ENCODE measurements around the gene THSD1.

- TF ChIP-seq, protein P1, sequence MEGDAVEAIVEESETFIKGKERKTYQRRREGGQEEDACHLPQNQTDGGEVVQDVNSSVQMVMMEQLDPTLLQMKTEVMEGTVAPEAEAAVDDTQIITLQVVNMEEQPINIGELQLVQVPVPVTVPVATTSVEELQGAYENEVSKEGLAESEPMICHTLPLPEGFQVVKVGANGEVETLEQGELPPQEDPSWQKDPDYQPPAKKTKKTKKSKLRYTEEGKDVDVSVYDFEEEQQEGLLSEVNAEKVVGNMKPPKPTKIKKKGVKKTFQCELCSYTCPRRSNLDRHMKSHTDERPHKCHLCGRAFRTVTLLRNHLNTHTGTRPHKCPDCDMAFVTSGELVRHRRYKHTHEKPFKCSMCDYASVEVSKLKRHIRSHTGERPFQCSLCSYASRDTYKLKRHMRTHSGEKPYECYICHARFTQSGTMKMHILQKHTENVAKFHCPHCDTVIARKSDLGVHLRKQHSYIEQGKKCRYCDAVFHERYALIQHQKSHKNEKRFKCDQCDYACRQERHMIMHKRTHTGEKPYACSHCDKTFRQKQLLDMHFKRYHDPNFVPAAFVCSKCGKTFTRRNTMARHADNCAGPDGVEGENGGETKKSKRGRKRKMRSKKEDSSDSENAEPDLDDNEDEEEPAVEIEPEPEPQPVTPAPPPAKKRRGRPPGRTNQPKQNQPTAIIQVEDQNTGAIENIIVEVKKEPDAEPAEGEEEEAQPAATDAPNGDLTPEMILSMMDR (optimal IDR thresholded peaks at IDR 0.05 in 1 of 3, IDR thresholded peaks at IDR 0.05 in 1 of 3, conservative IDR thresholded peaks at IDR 0.05 in 1 of 3; ENCODE audit: extremely low read depth in 1 of 3, insufficient read depth in 2 of 3, low read length in 3 of 3): no peak
- no peak for TF ChIP-seq EZH2 (IDR thresholded peaks at IDR 0.05; ENCODE audit: low read length)
Measured at GRCh38 chr13:52454459-52454819, 48.5 kb upstream of the THSD1 start.
